Dermis lymphatic vessel endothelial cell (primary cell): ENCODE data around the gene MB. TPM values are rescaled to one million over a fixed set of nuclear protein-coding genes. Genes with fewer than 3 reads are reported as not detected.

Experiments used
- total RNA-seq: library from RNA; depleted of rRNA; stranded (reverse); fragments of >200 nt; gene quantifications from 2 replicates; pipeline ENCODE4 v1.2.1, GENCODE V29; 2014

MB gene
- total RNA-seq, result not detected in 2 replicates

GRCh38 chr22:35617137-35617755 lies at the start of gene MB:
TSS of gene MB (minus strand) at chr22:35617329. CDS start at chr22:35617257, 72 bp downstream.

DNA sequence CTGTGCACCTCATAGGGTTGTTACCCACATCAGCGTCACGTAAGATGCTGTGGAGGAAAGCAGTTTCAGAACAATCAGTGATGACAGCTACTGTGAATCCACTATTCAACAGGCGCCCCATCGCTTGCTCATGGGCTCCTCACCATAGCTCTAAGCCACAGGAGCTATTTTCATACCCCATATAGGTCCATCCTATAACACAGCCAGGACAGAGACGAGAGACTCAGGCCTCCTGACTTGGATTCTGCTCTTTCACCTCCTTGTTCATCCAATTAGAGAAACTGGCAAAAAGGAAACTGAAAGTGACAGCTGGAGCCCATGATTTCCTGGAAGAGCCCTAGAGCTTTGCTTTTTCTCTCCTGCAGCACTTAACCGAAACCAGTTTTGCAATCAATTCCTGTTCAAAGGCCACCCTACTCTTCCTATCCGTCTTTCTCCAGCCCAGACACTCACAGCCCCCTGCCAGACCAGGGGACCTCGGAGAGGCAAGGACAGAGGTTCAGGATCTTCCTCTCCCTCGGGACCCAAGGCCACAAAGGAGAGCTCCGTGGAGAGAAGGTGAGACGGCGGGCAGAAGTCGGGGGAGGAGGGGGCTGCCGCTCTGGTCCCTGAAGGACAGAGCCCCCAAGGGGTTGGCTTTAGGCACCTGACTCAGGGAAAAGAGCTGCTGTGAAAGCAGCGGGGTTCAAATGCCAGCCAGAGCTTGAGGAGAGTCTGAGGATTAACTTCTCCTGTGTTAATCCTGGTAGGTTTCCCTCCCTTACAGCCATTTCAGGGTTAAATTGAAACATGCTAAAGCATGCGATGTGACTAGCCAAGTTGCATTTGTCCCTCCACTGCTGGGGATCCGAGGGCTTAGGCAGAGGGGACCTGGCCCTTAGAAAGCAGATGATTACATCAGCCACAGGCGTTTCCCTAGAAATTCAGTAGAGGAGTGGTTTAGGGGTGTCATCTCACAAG lies 31.2 kb upstream of the MB start, which contains the start of gene APOL6:
APOL6 (plus strand) TSS at position 381 of the 960 bp plus-strand sequence. CDS start 7,980 bp downstream, outside the sequence.

Other genes with a start within 250 kb of the MB start
- 14.0 and 40.1 TPM in 2 replicates for gene HMOX1, start 236.2 kb downstream of the MB start, total RNA-seq
- 19.3 and 20.9 TPM in 2 replicates for gene MCM5, start 217.2 kb downstream of the MB start, total RNA-seq
- gene RASD2, start 76.5 kb downstream of the MB start, total RNA-seq, result not detected in 2 replicates
- gene APOL6, start 31.1 kb upstream of the MB start, total RNA-seq, result 13.7 and 14.7 TPM in 2 replicates
- gene APOL5, start 100.5 kb upstream of the MB start, total RNA-seq, result not detected in 2 replicates